DND-41 (cell line): ENCODE data around the gene RXRB.

Source experiments
- CTCF ChIP-seq: IDR thresholded peaks from 2 replicates; pipeline ENCODE4 v1.5.1; 2012; ENCODE audit warnings: borderline replicate concordance, low read length, moderate library complexity, mild to moderate bottlenecking; ENCODE audit not compliant: poor library complexity, severe bottlenecking; ENCODE audit errors: extremely low read depth
- EZH2 ChIP-seq: IDR thresholded peaks from 3 replicates; pipeline ENCODE4 v1.6.1; 2012; ENCODE audit warnings: borderline replicate concordance, low read depth, mild to moderate bottlenecking, moderate library complexity, low read length, inconsistent platforms; ENCODE audit not compliant: severe bottlenecking

GRCh38 chr6:33177552-33178446, 22.7 kb downstream of the RXRB start:
- TF ChIP-seq CTCF (no peak), EZH2 (no peak)
